NCI-H526 treated with DMSO at 0.1 percent for 48 hours (cell line): ENCODE data around the gene TRMT61A.

Experiments used
- DNase-seq: peaks from one replicate; lab custom pipeline; 2025; lab: John Stamatoyannopoulos, UW

TRMT61A gene

GRCh38 chr14:103568952-103569351, 40.0 kb downstream of the TRMT61A start:
- no peak for DNase-seq

GRCh38 chr14:103569408-103569807, 40.4 kb downstream of the TRMT61A start:
- no peak for DNase-seq

- DNase-seq = no peak
These were observed 45.1 kb downstream of the TRMT61A start for GRCh38 chr14:103574104-103574503.

GRCh38 chr14:103574707-103575285, 45.8 kb downstream of the TRMT61A start:
- DNase-seq = no peak

- DNase-seq = peak; percentile 15
These were observed 47.5 kb downstream of the TRMT61A start for GRCh38 chr14:103576371-103577024.

GRCh38 chr14:103578401-103579075, 49.5 kb downstream of the TRMT61A start:
- DNase-seq = no peak

GRCh38 chr14:103581206-103581605, 52.2 kb downstream of the TRMT61A start:
- DNase-seq = no peak

GRCh38 chr14:103581954-103582703, 53.1 kb downstream of the TRMT61A start:
- no peak for DNase-seq

- no peak for DNase-seq
These were observed 55.4 kb downstream of the TRMT61A start for GRCh38 chr14:103584326-103584915.
